KOPT-K1 (cell line): Measurements from ENCODE around the gene ACAA2.

Experiments used
- H3K27ac ChIP-seq: fragments of 200-600 bp; sonication (generic); 2 replicates; pipeline ENCODE4 v1.5.1; 2016; ENCODE audit warnings: antibody characterized with exemption, mild to moderate bottlenecking, low read depth, low read length; ENCODE audit not compliant: poor library complexity, severe bottlenecking
- H3K36me3 ChIP-seq: fragments of 200-600 bp; sonication (generic); 2 replicates; pipeline ENCODE4 v1.5.1; 2017; ENCODE audit warnings: antibody characterized with exemption, mild to moderate bottlenecking, low read length, moderate library complexity; ENCODE audit not compliant: insufficient read depth
- H3K9me3 ChIP-seq: fragments of 200-600 bp; sonication (generic); 2 replicates; pipeline ENCODE4 v1.5.1; 2017; ENCODE audit warnings: antibody characterized with exemption, low read length, mild to moderate bottlenecking; ENCODE audit not compliant: insufficient read depth, poor library complexity, severe bottlenecking

Gene ACAA2

DNA sequence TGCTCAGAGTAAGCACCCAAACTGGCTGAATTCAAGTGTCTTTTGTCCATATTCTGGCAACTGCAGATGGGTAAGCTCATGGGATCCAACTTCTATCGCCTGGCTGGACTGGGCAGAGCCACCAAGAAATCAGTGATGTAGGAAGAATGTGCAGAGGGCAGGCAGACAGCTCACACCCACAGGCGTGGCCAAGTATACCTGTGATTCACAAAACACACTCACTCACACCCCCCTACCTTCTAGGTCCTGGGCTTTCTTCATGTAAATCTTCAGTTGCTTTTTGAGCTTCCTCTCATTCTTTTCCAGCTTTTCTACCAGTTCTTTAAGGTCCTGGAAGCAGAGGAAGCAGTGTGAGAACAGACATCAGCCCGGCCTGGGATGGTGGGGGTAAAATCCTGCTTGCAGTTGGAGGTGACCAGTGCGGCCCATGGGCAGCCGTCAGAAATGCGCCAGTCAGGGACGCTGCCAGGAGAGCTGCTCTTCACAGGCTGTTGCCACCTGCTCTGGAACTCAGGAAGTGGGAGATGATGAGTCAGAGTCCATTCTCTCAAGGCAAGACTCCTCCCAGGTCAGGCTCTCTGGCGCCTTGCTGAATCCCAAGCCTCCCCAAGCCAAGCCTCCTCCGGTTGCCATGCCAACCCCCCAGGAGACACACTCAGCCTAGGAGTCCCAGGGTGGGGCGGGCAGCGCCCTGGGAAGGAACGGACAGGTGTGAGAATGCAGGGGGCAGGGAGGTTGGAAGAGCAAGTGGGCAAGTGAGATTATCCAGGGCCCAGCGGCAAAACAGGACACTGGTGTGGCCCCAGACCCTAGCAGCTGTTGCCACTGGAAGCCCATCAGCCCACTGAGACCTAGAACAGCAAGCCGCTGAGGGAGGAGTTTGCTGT lies 36.2 kb upstream of the ACAA2 start:
- Histone ChIP-seq H3K27ac (no peak overlapping the region), H3K9me3 (no peaks in the 10 kb centered on the region), H3K36me3 (no peaks in the 10 kb centered on the region)

DNA sequence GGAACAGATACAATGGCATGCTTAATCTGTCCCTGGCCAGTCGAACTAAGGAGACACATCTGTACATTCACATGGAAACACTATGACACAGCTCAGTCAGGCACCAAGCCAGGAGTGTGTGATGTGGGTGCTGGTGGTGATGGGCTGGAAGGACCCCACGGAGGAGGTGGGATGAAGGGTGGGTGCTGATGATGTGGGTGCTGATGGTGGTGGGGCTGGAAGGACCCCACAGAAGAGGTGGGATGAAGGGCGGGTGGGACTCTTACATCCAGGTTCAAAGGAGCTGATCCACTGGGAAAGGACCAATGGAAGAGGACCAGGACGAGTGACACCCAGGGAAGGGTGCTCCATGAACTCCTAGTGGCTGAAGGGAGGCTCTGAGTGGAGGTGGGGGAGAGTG lies 34.8 kb upstream of the ACAA2 start:
- Histone ChIP-seq H3K27ac (no peak overlapping the region), H3K36me3 (no peaks in the 10 kb centered on the region), H3K9me3 (no peaks in the 10 kb centered on the region)

DNA sequence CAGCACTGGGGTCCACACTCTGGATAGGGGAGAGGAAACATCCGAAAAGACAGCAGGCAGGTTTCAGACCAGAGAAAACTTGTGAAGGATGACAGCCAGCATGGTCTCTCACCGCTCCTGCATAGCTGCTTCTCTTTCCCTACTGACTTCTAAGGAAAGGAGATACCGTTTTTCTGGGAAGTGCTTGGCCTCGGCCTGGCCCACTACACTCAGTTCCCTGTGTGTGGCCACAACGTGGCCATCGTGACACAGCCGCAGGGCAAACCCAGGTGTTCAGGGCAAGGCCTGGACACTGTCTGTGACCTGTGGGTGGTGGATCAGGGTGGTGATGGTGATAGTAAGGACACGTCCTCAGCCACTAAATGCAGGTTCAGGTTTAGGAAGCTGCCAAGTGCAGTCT lies 34.2 kb upstream of the ACAA2 start:
- Histone ChIP-seq H3K27ac (no peak overlapping the region), H3K9me3 (no peaks in the 10 kb centered on the region), H3K36me3 (no peaks in the 10 kb centered on the region)

DNA sequence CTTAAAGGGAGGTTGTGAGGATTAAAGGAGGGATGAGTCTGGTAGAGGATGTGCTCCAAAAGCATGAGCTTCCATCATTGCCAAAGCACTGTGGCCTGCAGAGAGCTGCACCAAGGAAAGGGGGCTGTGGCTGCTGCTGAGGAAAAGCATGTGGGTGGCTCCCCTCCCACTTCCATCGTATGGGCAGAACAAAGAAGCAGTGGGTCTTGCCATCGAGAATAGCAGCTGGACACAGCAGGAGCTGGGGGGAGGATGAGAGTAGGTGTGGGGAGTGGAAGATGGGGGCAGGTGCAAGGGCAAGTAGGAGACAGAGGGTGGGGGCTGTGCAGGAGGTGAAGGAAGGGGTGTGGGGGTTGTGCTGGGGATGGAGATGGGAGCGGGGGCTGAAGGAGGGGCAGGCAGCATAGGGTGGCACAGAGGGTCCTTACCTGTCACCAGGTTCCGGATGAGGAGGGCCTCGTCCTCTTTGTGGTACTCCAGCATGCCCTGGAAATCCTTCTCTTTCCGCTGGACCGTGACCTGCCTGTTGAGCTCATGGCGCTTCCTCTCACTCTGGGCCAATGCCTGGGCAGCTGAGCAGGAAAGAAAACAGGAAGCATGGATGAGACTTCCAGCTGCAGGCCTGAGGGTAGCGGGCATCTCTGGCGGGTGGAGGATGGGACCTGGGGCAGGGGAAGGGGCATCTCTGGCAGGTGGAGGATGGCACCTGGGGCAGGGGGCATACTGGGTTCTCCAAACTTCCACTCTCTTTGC lies 33.6 kb upstream of the ACAA2 start:
- no peaks in the 10 kb centered on the region for H3K36me3 ChIP-seq
- H3K27ac ChIP-seq, result no peak overlapping the region
- no peaks in the 10 kb centered on the region for H3K9me3 ChIP-seq

DNA sequence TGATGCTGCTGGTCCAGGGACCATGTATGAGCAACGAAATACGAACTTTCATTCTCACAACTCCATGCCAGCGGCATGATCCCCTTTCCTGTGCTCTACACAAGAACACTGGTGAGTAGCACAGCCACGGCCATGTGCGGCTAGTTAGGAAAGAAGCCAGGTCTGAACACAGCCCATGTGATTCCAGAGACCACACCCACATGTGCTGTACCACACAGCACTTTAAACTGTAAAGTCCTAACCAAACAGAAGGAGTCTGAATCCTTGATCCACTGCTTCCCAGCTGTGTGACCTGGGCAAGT lies 33.0 kb upstream of the ACAA2 start:
- H3K27ac ChIP-seq, result no peak overlapping the region
- H3K36me3 ChIP-seq, result no peaks in the 10 kb centered on the region
- no peaks in the 10 kb centered on the region for H3K9me3 ChIP-seq

DNA sequence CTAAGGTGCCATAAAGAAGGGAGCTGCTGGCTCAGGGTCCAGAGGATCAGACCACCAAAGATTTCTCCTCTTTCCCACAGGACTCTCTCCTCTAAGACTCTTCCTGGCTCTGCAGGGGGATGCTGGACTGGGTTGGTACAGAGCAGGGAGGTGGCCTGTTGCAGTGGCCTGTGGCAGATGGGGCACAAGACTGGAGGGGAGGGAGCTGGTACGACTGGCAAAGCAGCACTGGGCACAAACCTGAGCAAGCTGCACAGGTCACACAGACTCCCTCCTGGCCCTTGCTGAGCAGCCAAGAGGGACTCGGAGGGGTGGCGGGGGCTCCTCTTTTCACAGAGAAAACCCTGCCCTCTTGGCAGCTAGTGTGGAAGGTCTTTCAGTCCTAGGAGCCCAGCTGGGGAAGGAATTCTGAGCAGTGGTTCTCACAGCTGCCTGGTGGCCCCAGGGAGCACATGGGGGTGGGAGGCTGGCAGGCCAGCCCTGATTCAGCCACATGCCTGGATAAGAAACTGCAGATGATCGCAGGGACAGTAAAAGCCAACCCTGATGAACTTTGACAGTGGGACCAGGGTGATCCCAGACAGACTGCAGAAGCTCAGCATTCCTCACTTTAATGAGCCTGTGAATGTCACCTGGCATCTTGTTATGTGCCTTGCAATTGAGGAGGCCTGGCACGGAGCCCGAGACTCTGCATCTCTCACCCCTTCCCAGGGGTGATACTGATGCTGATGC lies 32.5 kb upstream of the ACAA2 start:
- H3K36me3 ChIP-seq, result no peaks in the 10 kb centered on the region
- H3K27ac ChIP-seq, result no peak overlapping the region
- no peaks in the 10 kb centered on the region for H3K9me3 ChIP-seq

DNA sequence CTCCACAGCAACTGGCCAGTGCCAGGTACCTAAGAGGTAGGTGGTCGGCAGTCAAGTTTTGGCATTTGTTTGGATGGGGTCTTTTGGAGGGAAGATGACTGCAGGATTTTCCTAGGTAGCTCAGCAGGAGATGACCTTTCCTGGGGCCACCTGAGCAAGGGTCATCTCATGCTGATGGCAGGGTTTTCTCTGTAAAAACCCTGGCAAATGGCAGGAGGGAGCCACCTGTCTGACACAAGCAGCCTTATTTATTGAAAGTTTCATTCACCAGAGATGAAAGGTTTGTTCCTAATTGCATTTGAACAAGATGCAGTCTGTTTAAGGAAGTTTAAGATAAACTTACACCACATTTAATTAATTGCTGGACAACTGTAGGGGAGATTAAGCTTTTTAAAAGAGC lies 31.6 kb upstream of the ACAA2 start:
- Histone ChIP-seq H3K27ac (no peak overlapping the region), H3K36me3 (no peaks in the 10 kb centered on the region)

DNA sequence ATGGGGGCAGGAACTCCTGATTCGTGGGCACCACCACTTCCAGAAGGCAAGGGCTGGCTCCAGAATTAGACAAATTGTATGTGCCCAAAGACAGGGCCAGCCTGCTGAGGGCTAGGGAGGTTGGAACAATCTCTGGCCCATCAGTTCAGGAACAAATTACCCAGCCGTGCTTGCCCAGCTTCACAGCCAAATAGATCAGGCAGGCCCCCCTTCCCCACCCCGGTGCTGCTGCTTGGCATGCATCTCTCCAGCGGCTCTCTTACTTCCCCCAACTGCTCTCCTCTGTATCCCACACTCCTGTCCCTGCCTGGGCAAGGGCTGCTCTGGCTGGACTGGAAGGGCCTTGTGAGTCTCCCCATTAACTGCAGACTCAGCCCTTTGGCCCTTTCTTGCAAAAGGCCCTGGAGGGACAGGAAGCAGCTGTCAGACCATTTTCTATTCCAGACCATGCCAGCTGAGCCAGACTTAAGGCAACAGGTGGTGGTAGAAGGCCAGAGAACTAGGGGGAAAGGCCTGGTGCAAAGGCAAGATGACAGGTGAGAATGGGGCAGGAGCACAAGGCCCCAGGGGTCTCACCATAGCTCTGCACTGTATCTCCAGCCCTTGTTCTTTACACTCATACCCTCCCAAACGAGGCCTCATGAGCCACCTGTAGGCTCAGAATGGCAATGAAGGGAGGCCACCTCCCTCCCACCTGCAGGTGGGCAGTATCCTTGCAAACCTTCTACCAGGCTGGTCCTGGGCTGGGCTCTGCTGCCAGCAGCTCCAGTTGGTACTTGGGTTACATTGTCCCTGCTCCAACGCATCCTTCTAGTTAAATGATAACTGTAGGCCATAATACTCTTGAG lies 30.7 kb upstream of the ACAA2 start:
- Histone ChIP-seq H3K27ac (no peak overlapping the region), H3K36me3 (no peaks in the 10 kb centered on the region), H3K9me3 (no peaks in the 10 kb centered on the region)

More for the DNA sequence above, 31.6 kb upstream of the ACAA2 start:
- no peaks in the 10 kb centered on the region for H3K9me3 ChIP-seq

DNA sequence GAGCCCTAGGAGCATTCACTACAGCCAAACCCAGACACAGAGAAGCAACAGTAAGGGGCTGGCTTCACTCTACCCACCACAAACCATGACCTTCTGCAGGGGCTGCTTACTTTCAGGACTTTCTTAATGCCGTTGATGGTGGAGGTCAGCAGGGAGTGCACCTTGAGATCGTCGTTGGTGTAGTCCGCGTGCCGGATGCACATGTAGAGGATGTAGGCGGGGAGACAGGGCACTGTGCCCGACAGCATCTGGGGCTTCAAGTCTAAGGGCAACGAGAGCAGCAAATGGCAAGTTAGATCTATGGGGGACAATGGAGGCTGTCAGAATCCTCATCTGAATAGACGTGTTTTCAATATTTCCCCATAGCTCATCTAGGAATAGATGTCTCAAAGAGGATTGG lies 29.8 kb upstream of the ACAA2 start:
- H3K9me3 ChIP-seq, result no peaks in the 10 kb centered on the region
- no peak overlapping the region for H3K27ac ChIP-seq
- no peaks in the 10 kb centered on the region for H3K36me3 ChIP-seq

DNA sequence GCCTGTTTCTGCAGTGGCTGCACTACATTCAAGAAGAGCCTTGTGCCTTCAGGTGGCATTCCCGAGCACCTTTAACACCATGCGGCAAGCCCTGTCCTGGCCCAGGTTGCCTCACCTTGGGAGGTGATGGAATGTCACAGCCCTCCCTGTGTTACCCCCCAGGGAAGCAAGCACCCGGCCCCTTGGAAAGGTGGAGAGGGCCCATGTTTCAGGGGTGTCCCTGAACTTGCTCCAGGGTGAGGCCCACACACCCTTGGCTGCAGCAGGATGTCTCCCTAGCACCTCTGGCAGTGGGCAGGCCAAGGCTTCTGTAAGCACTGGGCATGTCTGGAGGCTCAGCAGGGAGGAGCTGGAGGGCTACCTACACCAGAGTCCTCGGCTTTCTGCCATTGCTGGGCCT lies 29.3 kb upstream of the ACAA2 start:
- H3K36me3 ChIP-seq, result no peaks in the 10 kb centered on the region
- no peaks in the 10 kb centered on the region for H3K9me3 ChIP-seq
- H3K27ac ChIP-seq, result no peak overlapping the region

DNA sequence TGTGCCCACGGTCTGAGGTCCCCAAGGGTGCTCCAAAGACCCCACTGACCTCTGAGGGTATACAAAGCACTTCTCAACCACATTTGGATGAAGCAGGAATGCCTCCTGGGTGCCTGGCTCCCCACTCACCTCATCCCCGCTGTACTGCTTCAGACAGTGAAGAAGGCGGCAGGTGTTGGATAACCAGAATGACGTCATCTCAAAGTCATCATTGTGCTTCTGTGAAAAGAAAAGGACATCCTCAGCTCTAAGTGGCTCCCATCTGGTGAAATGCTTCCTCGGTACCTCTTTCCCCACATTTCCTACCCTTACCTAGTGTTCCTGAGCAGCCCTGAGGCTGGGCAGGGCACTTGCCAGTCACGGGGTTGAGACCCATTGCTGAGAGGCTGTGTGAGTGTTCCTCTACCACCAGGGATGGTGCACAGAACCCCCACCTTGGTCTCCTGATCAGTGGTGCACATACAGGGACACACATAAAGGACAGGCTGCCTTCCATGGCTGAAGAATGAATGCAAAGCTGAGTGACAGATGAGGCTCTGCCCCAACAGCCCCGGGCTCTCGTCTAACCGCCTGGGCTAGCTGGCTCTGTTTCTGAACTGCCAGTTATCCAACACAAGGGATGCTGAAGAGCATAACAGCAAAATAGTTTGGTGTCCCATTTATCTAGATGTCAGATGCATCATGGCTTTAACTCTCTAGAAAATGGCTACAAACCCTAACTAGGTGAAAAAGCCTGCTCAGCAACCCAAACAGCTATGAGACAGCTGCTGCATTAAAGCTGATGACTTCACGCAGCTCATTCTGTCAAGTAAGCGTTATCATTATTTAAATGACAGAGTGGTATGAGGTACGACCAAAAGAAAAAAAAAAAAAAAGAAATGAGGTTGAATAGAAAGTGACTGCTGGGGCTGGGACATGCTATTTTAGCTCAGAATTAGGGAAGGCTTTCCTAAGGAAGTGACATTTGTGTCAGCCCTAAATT lies 28.2 kb upstream of the ACAA2 start:
- H3K36me3 ChIP-seq, result no peaks in the 10 kb centered on the region
- H3K9me3 ChIP-seq, result no peaks in the 10 kb centered on the region
- H3K27ac ChIP-seq, result no peak overlapping the region

DNA sequence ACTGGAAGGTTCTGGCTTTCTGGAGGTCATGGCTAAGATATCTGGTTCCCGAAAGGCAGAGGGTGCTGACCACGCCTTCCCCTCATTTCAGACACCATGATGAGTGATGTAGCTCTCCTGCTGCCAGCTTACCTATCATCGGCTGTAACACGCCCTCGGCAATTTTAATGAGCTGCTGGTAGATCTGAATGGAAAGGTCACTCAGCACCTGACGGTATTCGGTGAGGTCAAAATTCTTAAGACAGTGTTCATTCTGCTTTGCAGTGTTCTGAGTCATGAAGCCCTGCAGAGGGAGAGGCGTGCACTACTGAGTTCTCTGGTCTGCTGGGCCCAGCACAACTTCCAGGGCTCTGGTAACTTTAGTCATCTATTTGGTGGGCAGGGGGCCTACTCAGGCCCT lies 25.7 kb upstream of the ACAA2 start:
- H3K36me3 ChIP-seq, result no peaks in the 10 kb centered on the region
- H3K27ac ChIP-seq, result no peak overlapping the region
- H3K9me3 ChIP-seq, result no peaks in the 10 kb centered on the region

DNA sequence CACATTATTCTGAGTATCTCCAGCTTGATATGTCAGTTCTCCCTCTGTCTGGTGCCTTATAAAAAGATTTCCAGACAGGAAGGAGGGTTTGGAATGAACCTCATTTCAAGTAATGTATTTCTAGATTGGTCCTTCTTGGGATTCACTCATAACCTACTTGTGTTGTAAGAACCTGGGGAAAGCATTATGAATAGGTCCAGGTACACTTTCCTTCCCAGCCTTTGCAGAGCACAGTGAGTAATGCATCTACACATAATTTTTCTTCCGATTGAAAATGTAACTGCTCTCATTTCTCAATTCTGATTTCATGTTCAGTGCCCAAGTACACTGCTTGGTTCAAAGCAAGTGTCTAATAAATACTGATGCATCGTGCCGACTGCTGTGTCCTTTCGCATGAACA lies 25.0 kb upstream of the ACAA2 start:
- Histone ChIP-seq H3K27ac (no peak overlapping the region), H3K9me3 (no peaks in the 10 kb centered on the region)

DNA sequence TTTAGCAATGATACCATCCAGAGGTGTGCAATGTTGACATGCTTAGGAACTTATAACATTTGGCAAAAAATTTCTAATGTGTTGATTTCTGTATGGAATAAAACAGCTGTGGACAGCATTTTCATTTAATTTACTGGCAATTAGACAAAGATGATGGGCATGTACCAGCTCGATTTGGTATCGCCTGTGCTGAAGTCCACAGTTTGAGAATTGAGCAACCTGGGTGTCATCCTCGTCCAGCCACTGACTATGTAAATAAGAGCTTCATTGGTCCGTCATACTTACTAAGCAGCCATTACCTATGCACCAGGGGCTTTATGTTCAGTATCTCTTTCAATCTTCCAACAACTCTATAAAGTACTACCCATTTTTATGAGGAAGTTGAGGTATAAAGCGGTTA lies 24.6 kb upstream of the ACAA2 start:
- Histone ChIP-seq H3K27ac (no peak overlapping the region), H3K36me3 (no peaks in the 10 kb centered on the region), H3K9me3 (no peaks in the 10 kb centered on the region)

More for the DNA sequence above, 25.0 kb upstream of the ACAA2 start:
- H3K36me3 ChIP-seq, result no peaks in the 10 kb centered on the region
